Spleen (tissue), 7 donors: Measurements from ENCODE around the gene GRIK3.

ENCODE experiments used
- POLR2A ChIP-seq, 3 donors: fragments of 450-650 bp; IDR thresholded peaks; one replicate each; pipeline ENCODE4 v1.5.1; 2017; ENCODE audit warnings: antibody characterized with exemption in 3 of 3, mild to moderate bottlenecking in 1 of 3
- POLR2AphosphoS5 ChIP-seq, 3 donors: sonication (generic); formaldehyde crosslinking; IDR thresholded peaks; one replicate each; pipeline ENCODE4 v1.5.1; 2017; ENCODE audit warnings: antibody characterized with exemption in 3 of 3
- TF ChIP-seq, protein P1 (sequence below), 11 experiments: fragments of 200-600 bp in 7 of 11; fragments of 450-650 bp in 4 of 11; sonication (generic) in 4 of 11; IDR thresholded peaks in 8 of 11; conservative IDR thresholded peaks in 3 of 11; 1 replicate in 7 of 11; 2 replicates in 4 of 11; pipeline versions ENCODE4 v1.4.0 to v1.8.0; 2016 to 2021; ENCODE audit warnings: antibody characterized with exemption in 11 of 11, inconsistent platforms in 4 of 11, mild to moderate bottlenecking in 1 of 11
- donor health status: DM: no; HTN: no; CAD: no; lungs with moderate emphysema.
- donor health status: DM: no; HTN: no; CAD: no.
- donor health status: DM: no; HTN: no; CAD: no.

DNA sequence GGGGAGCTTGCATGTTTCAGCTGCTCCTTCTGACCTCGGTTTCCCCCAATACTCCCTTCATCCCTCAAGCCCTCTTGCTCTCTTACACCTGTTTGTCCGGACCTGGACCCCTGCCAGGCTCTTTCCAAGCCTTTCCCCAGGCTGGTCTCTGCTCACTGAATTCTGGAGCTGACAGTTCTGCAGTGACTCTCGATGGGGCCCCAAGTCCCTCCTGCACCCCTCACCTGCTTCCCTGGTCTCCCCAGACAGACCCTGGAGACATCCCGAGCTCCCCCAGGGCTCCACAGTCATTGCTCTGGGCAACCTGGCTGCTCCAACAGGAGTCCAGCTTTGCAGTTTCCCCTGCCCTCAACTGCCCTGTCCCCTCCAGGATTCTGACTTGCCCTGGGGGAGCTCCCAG, 198.6 kb downstream of the GRIK3 start:
- TF ChIP-seq, protein P1, sequence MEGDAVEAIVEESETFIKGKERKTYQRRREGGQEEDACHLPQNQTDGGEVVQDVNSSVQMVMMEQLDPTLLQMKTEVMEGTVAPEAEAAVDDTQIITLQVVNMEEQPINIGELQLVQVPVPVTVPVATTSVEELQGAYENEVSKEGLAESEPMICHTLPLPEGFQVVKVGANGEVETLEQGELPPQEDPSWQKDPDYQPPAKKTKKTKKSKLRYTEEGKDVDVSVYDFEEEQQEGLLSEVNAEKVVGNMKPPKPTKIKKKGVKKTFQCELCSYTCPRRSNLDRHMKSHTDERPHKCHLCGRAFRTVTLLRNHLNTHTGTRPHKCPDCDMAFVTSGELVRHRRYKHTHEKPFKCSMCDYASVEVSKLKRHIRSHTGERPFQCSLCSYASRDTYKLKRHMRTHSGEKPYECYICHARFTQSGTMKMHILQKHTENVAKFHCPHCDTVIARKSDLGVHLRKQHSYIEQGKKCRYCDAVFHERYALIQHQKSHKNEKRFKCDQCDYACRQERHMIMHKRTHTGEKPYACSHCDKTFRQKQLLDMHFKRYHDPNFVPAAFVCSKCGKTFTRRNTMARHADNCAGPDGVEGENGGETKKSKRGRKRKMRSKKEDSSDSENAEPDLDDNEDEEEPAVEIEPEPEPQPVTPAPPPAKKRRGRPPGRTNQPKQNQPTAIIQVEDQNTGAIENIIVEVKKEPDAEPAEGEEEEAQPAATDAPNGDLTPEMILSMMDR (IDR thresholded peaks at IDR 0.05 in 8 of 11, conservative IDR thresholded peaks at IDR 0.05 in 3 of 11) = no peak
- no peak for TF ChIP-seq POLR2AphosphoS5 (IDR thresholded peaks at IDR 0.05)
- no peak for TF ChIP-seq POLR2A (IDR thresholded peaks at IDR 0.05)
